ENCODE data around the gene DCHS1.
A peak's percentile ranks its signal among the peaks of the same experiment; 100 is the strongest.

Gene DCHS1

DNA sequence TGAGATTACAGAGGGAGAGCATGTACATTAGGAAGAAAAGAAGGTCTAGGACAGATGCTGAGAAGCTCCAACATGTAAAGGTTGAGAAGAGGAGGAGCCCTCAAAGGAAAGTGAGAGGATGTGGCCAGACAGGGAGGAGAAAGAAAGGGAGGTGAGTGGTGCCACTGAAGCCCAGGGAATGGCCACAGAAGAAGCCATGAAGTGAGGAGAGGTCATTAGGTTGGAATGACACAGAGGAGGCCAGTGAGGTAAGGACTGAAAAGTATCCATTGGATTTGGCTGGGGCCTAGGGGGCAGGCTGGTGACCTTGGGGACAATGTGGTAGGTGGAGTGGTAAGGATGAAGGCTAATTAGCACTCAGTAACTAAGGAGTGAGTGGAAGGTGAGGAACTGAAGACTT lies 3.0 kb upstream of the DCHS1 start:
- no peak overlapping the region for H3K4me3 ChIP-seq (ENCODE audit: low read depth, low read length)
- DNase-seq (ENCODE audit: low read depth), result no peak
- TF ChIP-seq, protein P1, sequence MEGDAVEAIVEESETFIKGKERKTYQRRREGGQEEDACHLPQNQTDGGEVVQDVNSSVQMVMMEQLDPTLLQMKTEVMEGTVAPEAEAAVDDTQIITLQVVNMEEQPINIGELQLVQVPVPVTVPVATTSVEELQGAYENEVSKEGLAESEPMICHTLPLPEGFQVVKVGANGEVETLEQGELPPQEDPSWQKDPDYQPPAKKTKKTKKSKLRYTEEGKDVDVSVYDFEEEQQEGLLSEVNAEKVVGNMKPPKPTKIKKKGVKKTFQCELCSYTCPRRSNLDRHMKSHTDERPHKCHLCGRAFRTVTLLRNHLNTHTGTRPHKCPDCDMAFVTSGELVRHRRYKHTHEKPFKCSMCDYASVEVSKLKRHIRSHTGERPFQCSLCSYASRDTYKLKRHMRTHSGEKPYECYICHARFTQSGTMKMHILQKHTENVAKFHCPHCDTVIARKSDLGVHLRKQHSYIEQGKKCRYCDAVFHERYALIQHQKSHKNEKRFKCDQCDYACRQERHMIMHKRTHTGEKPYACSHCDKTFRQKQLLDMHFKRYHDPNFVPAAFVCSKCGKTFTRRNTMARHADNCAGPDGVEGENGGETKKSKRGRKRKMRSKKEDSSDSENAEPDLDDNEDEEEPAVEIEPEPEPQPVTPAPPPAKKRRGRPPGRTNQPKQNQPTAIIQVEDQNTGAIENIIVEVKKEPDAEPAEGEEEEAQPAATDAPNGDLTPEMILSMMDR (conservative IDR thresholded peaks at IDR 0.05; ENCODE audit: low read depth, low read length), result no peak

DNA sequence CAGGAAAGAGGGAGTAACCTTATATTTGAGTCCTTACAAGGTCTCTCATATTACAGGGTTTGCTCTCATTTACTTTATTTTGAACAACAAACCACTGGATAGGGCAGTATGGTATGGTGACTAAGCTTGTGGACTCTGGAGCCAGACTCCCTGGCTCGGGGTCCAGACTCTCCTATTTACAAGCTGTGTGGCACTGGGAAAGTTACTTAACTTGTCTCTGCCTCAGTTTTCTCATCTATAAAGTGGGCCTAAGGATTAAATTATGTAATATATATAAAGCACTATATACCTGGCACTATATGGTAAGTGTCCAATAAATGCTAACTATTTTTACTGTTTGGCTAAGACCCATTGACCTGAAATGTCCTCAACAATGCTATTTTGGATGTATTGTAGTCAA lies 1.7 kb upstream of the DCHS1 start:
- TF ChIP-seq, protein P1 (conservative IDR thresholded peaks at IDR 0.05; ENCODE audit: low read depth, low read length), result no peak
- no peak for DNase-seq (ENCODE audit: low read depth)

DNA sequence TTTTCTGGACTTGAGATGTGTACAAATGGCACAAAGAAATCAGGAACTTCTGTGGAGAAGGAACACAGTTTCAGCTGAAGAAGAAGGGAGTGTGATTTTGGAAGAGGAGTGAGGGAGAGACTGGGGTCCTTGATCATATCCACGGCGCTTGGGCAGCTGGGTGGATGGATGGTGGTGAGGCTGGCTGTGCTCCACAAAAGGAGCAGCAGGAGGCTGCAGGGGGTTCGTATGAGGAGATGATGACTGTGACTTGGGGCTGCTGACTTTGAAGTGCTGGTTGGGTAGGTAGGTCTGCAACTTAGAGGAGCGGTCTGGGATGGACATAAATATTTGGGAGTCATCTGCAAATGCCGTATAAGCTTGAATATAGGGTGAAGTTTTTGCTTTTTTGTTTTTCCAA lies 1.3 kb upstream of the DCHS1 start:
- H3K4me3 ChIP-seq (ENCODE audit: low read depth, low read length), result no peak overlapping the region
- TF ChIP-seq, protein P1 (conservative IDR thresholded peaks at IDR 0.05; ENCODE audit: low read depth, low read length), result no peak
- no peak for DNase-seq (ENCODE audit: low read depth)

More for the DNA sequence above, 1.7 kb upstream of the DCHS1 start:
- no peak overlapping the region for H3K4me3 ChIP-seq (ENCODE audit: low read depth, low read length)

DNA sequence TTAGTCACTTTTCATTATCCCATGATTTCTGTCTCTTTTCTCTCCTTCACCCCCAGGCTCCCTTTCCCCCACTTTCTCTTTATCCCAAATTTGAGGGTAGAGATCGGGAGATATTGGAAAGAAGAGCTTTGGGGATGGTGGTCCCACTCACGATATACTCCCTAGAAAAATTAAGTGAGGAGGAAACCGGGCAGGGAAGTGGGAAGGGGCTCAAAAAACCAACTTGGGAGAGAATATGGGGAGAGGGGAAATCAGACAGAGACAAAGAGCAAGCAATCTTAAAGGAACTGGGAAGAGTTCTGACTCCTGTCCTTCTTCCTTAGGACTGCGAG lies 941 bp upstream of the DCHS1 start:
- no peak for DNase-seq (ENCODE audit: low read depth)
- H3K4me3 ChIP-seq (ENCODE audit: low read depth, low read length), result no peak overlapping the region
- TF ChIP-seq, protein P1 (conservative IDR thresholded peaks at IDR 0.05; ENCODE audit: low read depth, low read length), result no peak

DNA sequence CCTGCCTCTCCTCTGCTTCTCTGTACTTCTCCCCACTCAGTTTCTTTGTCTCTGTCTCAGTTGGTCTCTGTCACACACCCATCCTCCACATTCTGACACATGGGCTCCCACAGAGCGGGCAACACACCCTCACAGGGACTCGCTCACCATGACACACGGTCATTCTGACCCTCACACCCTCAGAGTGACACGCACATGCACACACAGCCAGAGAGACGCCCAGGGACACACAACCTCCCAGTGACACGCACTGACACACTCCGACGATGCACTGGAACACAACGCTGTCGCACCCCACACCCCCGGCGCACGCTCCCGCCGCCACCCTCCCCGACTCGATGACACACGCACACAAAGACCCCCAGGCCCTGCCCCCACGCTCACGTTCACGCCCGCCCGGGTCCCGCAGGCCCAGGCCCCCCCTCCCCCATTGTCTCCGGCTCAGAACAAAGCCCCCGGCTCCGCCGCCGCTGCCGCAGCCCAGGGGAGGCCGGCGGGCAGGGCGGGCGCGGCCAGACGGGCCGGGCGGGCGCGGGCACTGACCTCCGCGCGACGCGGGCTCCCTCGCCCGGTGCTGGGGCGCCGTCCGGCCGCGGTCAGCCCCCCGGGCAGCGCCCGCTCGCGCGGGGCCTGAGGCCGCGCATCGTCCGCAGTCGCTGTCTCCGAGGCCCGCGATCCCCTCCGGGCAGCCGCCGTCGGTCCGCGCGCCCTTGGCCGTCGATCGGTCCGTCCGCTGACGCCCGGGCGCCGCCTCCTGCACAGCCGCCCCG lies 404 bp downstream of the DCHS1 start:
- DNase-seq (ENCODE audit: low read depth), result no peak
- TF ChIP-seq, protein P1 (conservative IDR thresholded peaks at IDR 0.05; ENCODE audit: low read depth, low read length), result no peak

DNA sequence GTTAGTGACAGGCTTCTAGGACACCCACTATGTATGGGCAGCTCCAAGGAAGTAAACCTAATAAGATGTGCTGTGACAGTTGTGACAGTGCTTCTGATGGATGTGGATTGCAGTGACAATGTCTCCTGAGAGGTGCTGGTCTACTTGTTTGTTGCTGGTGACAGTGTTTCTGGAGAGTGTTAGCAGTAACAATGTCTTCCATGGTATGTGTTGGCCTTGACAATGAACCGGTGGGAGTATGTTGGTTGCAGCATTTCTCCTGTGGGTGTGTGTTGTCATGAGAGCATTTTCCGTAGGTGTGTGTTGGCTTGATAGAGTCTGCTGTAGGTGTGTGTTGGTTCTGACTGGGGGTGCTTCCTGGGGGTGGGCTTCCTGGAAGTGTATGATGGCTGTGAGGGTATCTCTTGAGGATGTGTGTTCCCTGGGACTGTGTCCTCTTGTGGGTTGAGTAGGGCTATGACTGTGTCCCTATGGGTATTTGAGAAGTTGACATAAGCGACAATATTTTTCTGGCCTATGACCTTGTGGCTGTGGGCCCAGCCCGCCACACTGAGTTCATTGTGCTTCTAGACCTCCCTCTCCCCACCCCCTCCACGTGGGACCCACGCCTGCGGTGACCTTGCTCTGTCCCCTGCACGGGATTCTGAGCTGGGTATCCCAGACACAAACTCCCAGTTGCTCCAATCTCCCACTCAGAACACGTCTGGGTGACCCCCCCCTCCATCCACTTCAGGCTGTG lies 1.2 kb downstream of the DCHS1 start:
- TF ChIP-seq, protein P1 (conservative IDR thresholded peaks at IDR 0.05; ENCODE audit: low read depth, low read length), result no peak
- H3K4me3 ChIP-seq (ENCODE audit: low read depth, low read length), result no peak overlapping the region
- DNase-seq (ENCODE audit: low read depth), result no peak

More for the DNA sequence above, 404 bp downstream of the DCHS1 start:
- H3K4me3 ChIP-seq (ENCODE audit: low read depth, low read length), result peak overlapping the region; percentile 40
